Measurements from ENCODE around the gene CTNND2.

The CTNND2 gene

GRCh38 chr5:11904265-11904906 is at the start of gene CTNND2:
TSS of gene CTNND2 (minus strand) at chr5:11904446. CDS start at chr5:11903853, 593 bp downstream.
- no peak for DNase-seq (ENCODE audit: low read depth)

- no peak for DNase-seq (ENCODE audit: low read depth)
Measured at GRCh38 chr5:11946317-11946716, 42.1 kb upstream of the CTNND2 start.

GRCh38 chr5:11941566-11941965 is 37.3 kb upstream of the CTNND2 start:
- DNase-seq (ENCODE audit: low read depth): no peak

- no peak for DNase-seq (ENCODE audit: low read depth)
Measured at GRCh38 chr5:11931638-11932037, 27.4 kb upstream of the CTNND2 start.

- no peak for DNase-seq (ENCODE audit: low read depth)
Measured at GRCh38 chr5:11928909-11929308, 24.7 kb upstream of the CTNND2 start.

- DNase-seq (ENCODE audit: low read depth): no peak
Measured at GRCh38 chr5:11925701-11926100, 21.5 kb upstream of the CTNND2 start.

GRCh38 chr5:11922394-11922793 is 18.1 kb upstream of the CTNND2 start:
- DNase-seq (ENCODE audit: low read depth): no peak

GRCh38 chr5:11918463-11919045 is 14.3 kb upstream of the CTNND2 start:
- no peak for DNase-seq (ENCODE audit: low read depth)

GRCh38 chr5:11909471-11909870 is 5.2 kb upstream of the CTNND2 start:
- DNase-seq (ENCODE audit: low read depth): no peak

- DNase-seq (ENCODE audit: low read depth): no peak
Measured at GRCh38 chr5:11906497-11906896, 2.3 kb upstream of the CTNND2 start.

GRCh38 chr5:11905206-11905605 is 960 bp upstream of the CTNND2 start:
- no peak for DNase-seq (ENCODE audit: low read depth)

GRCh38 chr5:11903614-11904264 is 507 bp downstream of the CTNND2 start:
- no peak for DNase-seq (ENCODE audit: low read depth)

- DNase-seq (ENCODE audit: low read depth): no peak
Measured at GRCh38 chr5:11903121-11903613, 1.1 kb downstream of the CTNND2 start.

- no peak for DNase-seq (ENCODE audit: low read depth)
Measured at GRCh38 chr5:11902201-11902619, 2.0 kb downstream of the CTNND2 start.

- DNase-seq (ENCODE audit: low read depth): no peak
Measured at GRCh38 chr5:11898787-11899186, 5.5 kb downstream of the CTNND2 start.

- no peak for DNase-seq (ENCODE audit: low read depth)
Measured at GRCh38 chr5:11897781-11898180, 6.5 kb downstream of the CTNND2 start.

GRCh38 chr5:11894992-11895391 is 9.3 kb downstream of the CTNND2 start:
- no peak for DNase-seq (ENCODE audit: low read depth)

GRCh38 chr5:11892832-11893231 is 11.4 kb downstream of the CTNND2 start:
- DNase-seq (ENCODE audit: low read depth): no peak

- no peak for DNase-seq (ENCODE audit: low read depth)
Measured at GRCh38 chr5:11890777-11891176, 13.5 kb downstream of the CTNND2 start.

- no peak for DNase-seq (ENCODE audit: low read depth)
Measured at GRCh38 chr5:11888221-11888620, 16.0 kb downstream of the CTNND2 start.

- DNase-seq (ENCODE audit: low read depth): no peak
Measured at GRCh38 chr5:11878814-11879213, 25.4 kb downstream of the CTNND2 start.

- DNase-seq (ENCODE audit: low read depth): no peak
Measured at GRCh38 chr5:11873587-11873986, 30.7 kb downstream of the CTNND2 start.

GRCh38 chr5:11869203-11869602 is 35.0 kb downstream of the CTNND2 start:
- no peak for DNase-seq (ENCODE audit: low read depth)

Measured in HS-27A (cell line).